ENCODE measurements around the gene CD70. TPM values are rescaled to one million over a fixed set of nuclear protein-coding genes. Genes with fewer than 3 reads are reported as not detected.

CD70 gene, protein sequence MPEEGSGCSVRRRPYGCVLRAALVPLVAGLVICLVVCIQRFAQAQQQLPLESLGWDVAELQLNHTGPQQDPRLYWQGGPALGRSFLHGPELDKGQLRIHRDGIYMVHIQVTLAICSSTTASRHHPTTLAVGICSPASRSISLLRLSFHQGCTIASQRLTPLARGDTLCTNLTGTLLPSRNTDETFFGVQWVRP
- total RNA-seq (2022; extraction: Qiagen RNA extraction): 14.3 to 24.3 TPM (median 22.8 TPM) in 5 replicates

DNA sequence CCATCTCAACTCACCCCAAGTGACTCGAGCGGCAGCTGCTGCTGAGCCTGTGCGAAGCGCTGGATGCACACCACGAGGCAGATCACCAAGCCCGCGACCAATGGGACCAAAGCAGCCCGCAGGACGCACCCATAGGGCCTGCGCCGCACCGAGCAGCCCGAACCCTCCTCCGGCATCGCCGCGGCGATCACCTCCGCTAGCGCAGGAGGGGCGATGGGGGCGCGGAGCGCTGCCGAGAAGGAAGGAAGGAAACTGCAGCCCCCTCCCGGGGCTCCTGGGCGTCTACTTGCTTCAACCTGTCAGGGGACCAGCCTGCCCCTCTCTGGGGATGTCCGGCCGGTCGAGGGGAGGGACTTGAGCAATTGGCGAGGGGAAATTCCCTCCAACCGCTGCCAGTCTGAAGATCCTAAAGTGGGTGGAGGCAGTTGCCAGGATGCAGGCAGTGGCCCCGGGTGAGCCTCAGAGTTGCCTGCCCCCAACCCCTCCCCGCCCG is at the start of gene CD70:
TSS of gene CD70 (minus strand) at position 324 of the 493 bp plus-strand sequence. CDS start at position 176, 148 bp downstream.

Other genes with a start within 250 kb of the CD70 start
- gene CLPP, start 229.6 kb downstream of the CD70 start, total RNA-seq (2022; extraction: Qiagen RNA extraction): 45.3 to 80.1 TPM (median 73.9 TPM) in 5 replicates
- 19.0 to 38.7 TPM (median 36.4 TPM) in 5 replicates for gene ALKBH7, start 218.4 kb downstream of the CD70 start, total RNA-seq (2022; extraction: Qiagen RNA extraction)
- 0.49 to 1.4 TPM (median 0.70 TPM) in 5 replicates for gene PSPN, start 215.2 kb downstream of the CD70 start, total RNA-seq (2022; extraction: Qiagen RNA extraction)
- 55.0 to 61.2 TPM (median 58.0 TPM) in 5 replicates for gene GTF2F1, start 198.0 kb downstream of the CD70 start, total RNA-seq (2022; extraction: Qiagen RNA extraction)
- gene KHSRP, start 166.3 kb downstream of the CD70 start, total RNA-seq (2022; extraction: Qiagen RNA extraction): 182 to 207 TPM (median 198 TPM) in 5 replicates
- 0.11 to 0.20 TPM (median 0.17 TPM) in 4 of 5 replicates, not detected in the other for gene SLC25A41, start 157.4 kb downstream of the CD70 start, total RNA-seq (2022; extraction: Qiagen RNA extraction)
- 15.3 to 19.4 TPM (median 18.5 TPM) in 5 replicates for gene SLC25A23, start 131.4 kb downstream of the CD70 start, total RNA-seq (2022; extraction: Qiagen RNA extraction)
- 3.1 to 5.0 TPM (median 4.8 TPM) in 5 replicates for gene CRB3, start 126.9 kb downstream of the CD70 start, total RNA-seq (2022; extraction: Qiagen RNA extraction)
- gene DENND1C, start 109.4 kb downstream of the CD70 start, total RNA-seq (2022; extraction: Qiagen RNA extraction): 0.22 to 0.33 TPM (median 0.24 TPM) in 5 replicates
- gene TUBB4A, start 88.8 kb downstream of the CD70 start, total RNA-seq (2022; extraction: Qiagen RNA extraction): 6.0 to 7.6 TPM (median 6.5 TPM) in 5 replicates
- 2.9 to 6.0 TPM (median 4.5 TPM) in 5 replicates for gene TNFSF9, start 60.1 kb downstream of the CD70 start, total RNA-seq (2022; extraction: Qiagen RNA extraction)
- 0.06 to 0.14 TPM (median 0.10 TPM) in 4 of 5 replicates, not detected in the other for gene TNFSF14, start 79.0 kb upstream of the CD70 start, total RNA-seq (2022; extraction: Qiagen RNA extraction)
- gene C3, start 129.5 kb upstream of the CD70 start, total RNA-seq (2022; extraction: Qiagen RNA extraction): 40.6 to 52.1 TPM (median 49.5 TPM) in 5 replicates
- gene GPR108, start 146.4 kb upstream of the CD70 start, total RNA-seq (2022; extraction: Qiagen RNA extraction): 30.2 to 47.5 TPM (median 43.2 TPM) in 5 replicates
- 77.2 to 96.3 TPM (median 91.7 TPM) in 5 replicates for gene TRIP10, start 148.5 kb upstream of the CD70 start, total RNA-seq (2022; extraction: Qiagen RNA extraction)
- 15.2 to 18.9 TPM (median 17.1 TPM) in 5 replicates for gene SH2D3A, start 176.3 kb upstream of the CD70 start, total RNA-seq (2022; extraction: Qiagen RNA extraction)
- 6.1 to 7.9 TPM (median 7.2 TPM) in 5 replicates for gene VAV1, start 181.6 kb upstream of the CD70 start, total RNA-seq (2022; extraction: Qiagen RNA extraction)